PFSK-1 (cell line): ENCODE data around the gene DNM1.

Source experiments
- FOXP2 ChIP-seq: optimal IDR thresholded peaks from 2 replicates; pipeline ENCODE3; 2011; ENCODE audit warnings: borderline replicate concordance, control low read depth, inconsistent platforms; ENCODE audit not compliant: insufficient read depth; ENCODE audit errors: extremely low read length, extremely low read depth
- POLR2AphosphoS5 ChIP-seq: IDR thresholded peaks from 2 replicates; pipeline ENCODE4 v1.6.1; 2012; ENCODE audit warnings: low read depth, mild to moderate bottlenecking, control low read depth, low read length, moderate library complexity
- REST ChIP-seq, 2 experiments: IDR thresholded peaks; 2 replicates each; pipeline versions ENCODE4 v1.6.1 to v1.8.0; 2011 to 2012; ENCODE audit warnings: low read depth in 2 of 2, low read length in 2 of 2, control low read depth in 1 of 2, inconsistent platforms in 1 of 2, mild to moderate bottlenecking in 1 of 2, moderate library complexity in 1 of 2; ENCODE audit not compliant: insufficient read depth in 1 of 2
- SIN3A ChIP-seq: IDR thresholded peaks from 2 replicates; pipeline ENCODE4 v1.6.1; 2012; ENCODE audit warnings: mild to moderate bottlenecking, low read length, moderate library complexity, borderline replicate concordance; ENCODE audit not compliant: insufficient read depth
- TAF1 ChIP-seq: IDR thresholded peaks from 2 replicates; pipeline ENCODE4 v1.6.1; 2012; ENCODE audit warnings: low read length, control low read depth, borderline replicate concordance; ENCODE audit not compliant: insufficient read depth

The DNM1 gene

GRCh38 chr9:128159784-128160602, 43.2 kb upstream of the DNM1 start, which contains the start of gene BBLN:
BBLN (plus strand) TSS chr9:128160265; CDS start chr9:128160408, 143 bp downstream.
- TF ChIP-seq TAF1 (peak; percentile 70; the same call in 1 of the 2 replicates), FOXP2 (peak; percentile 55), SIN3A (peak; percentile 59; the same call in 1 of the 2 replicates), POLR2AphosphoS5 (peak; percentile 93), REST (IDR thresholded peaks at IDR 0.05; ENCODE audit: insufficient read depth in 1 of 2, low read depth in 2 of 2, low read length in 2 of 2) (0 out of 4 replicates have a peak, but pooled peaks of 1 of the 2 experiments have one; percentile 27)

GRCh38 chr9:128160603-128160987, 42.6 kb upstream of the DNM1 start:
- TF ChIP-seq REST (IDR thresholded peaks at IDR 0.05; ENCODE audit: insufficient read depth in 1 of 2, low read depth in 2 of 2, low read length in 2 of 2) (no peak), TAF1 (no peak), FOXP2 (no peak), SIN3A (no peak), POLR2AphosphoS5 (no peak)

GRCh38 chr9:128161215-128161902, 41.8 kb upstream of the DNM1 start:
- TF ChIP-seq TAF1 (no peak), REST (IDR thresholded peaks at IDR 0.05; ENCODE audit: insufficient read depth in 1 of 2, low read depth in 2 of 2, low read length in 2 of 2) (no peak), SIN3A (no peak), POLR2AphosphoS5 (no peak), FOXP2 (no peak)

GRCh38 chr9:128162215-128163026, 40.8 kb upstream of the DNM1 start:
- no peak for TF ChIP-seq FOXP2
- TF ChIP-seq REST (IDR thresholded peaks at IDR 0.05; ENCODE audit: insufficient read depth in 1 of 2, low read depth in 2 of 2, low read length in 2 of 2) = no peak
- no peak for TF ChIP-seq POLR2AphosphoS5
- no peak for TF ChIP-seq TAF1
- TF ChIP-seq SIN3A = no peak
